Stimulated activated naive CD4-positive, alpha-beta T cell (primary cell): Measurements from ENCODE around the gene PLBD1.

Experiments
- DNase-seq, 6 experiments: peaks; one replicate each; lab custom pipeline; 2025; lab: John Stamatoyannopoulos, UW

The PLBD1 gene

GRCh38 chr12:14505626-14506596, 61.8 kb downstream of the PLBD1 start:
- no peak for DNase-seq

GRCh38 chr12:14495326-14495725, 72.4 kb downstream of the PLBD1 start:
- DNase-seq: no peak

- DNase-seq: no peak
Observed at GRCh38 chr12:14482886-14483285, 84.8 kb downstream of the PLBD1 start.

GRCh38 chr12:14482361-14482760, 85.3 kb downstream of the PLBD1 start:
- no peak for DNase-seq

GRCh38 chr12:14481201-14481600, 86.5 kb downstream of the PLBD1 start:
- DNase-seq: no peak

- no peak for DNase-seq
Observed at GRCh38 chr12:14479004-14479403, 88.7 kb downstream of the PLBD1 start.

GRCh38 chr12:14473707-14474287, 93.9 kb downstream of the PLBD1 start:
- DNase-seq: peak in 2 of 6 experiments; percentile 16 to 24

- no peak for DNase-seq
Observed at GRCh38 chr12:14471497-14471896, 96.2 kb downstream of the PLBD1 start.

- DNase-seq: no peak
Observed at GRCh38 chr12:14460212-14460841, 107.4 kb downstream of the PLBD1 start.

GRCh38 chr12:14454098-14454907, 113.4 kb downstream of the PLBD1 start:
- DNase-seq: peak in 3 of 6 experiments; percentile 5 to 10 (median 7)
